ENCODE data around the gene POU2AF1. TPM values are rescaled to one million over a fixed set of nuclear protein-coding genes. Genes with fewer than 3 reads are reported as not detected.

POU2AF1 gene
- total RNA-seq, 1 experiment from 2014 or later = not detected

- no peak overlapping the region for H3K9ac ChIP-seq (ENCODE audit: low read length)
- ChIA-PET CTCF (no interaction called here), POLR2A (ENCODE audit: unreplicated experiment) (no interaction called here)
- ATAC-seq = no peak
- H3F3A ChIP-seq (ENCODE audit: low read length, unreplicated experiment) = no peaks in the 10 kb centered on the region
- H3K36me3 ChIP-seq (ENCODE audit: low read depth, low read length) = no peaks in the 10 kb centered on the region
- TF ChIP-seq EZH2phosphoT487 (IDR thresholded peaks at IDR 0.05; ENCODE audit: borderline replicate concordance, low read length) (no peak), EZH2 (IDR thresholded peaks at IDR 0.05; ENCODE audit: low read length, unreplicated experiment) (no peak), CTCF (conservative IDR thresholded peaks at IDR 0.05; ENCODE audit: low read depth, low read length) (no peak)
- no peaks in the 10 kb centered on the region for H4K20me1 ChIP-seq (ENCODE audit: low read length)
- no peak overlapping the region for H3K4me3 ChIP-seq (ENCODE audit: low read length)
- peaks cover 60% of the 10 kb centered on the region for H3K27me3 ChIP-seq (ENCODE audit: low read length)
- H3K27ac ChIP-seq (ENCODE audit: low read length) = no peak overlapping the region
- H2AFZ ChIP-seq (ENCODE audit: low read length) = no peak overlapping the region
- H3K9me2 ChIP-seq (replicated peaks; ENCODE audit: low read length) = no peaks in the 10 kb centered on the region
- H3K9me3 ChIP-seq (ENCODE audit: low read length) = no peaks in the 10 kb centered on the region
- no peaks in the 10 kb centered on the region for H3K4me1 ChIP-seq (ENCODE audit: insufficient read depth, low read length)
- BruUV-seq (replicated peaks) = no TSS peak
- intact Hi-C loops (cut with micrococcal nuclease) = no loop called here
- no peak for DNase-seq
- no peaks in the 10 kb centered on the region for H3K79me2 ChIP-seq (ENCODE audit: low read length)
- no peak overlapping the region for H3K4me2 ChIP-seq (ENCODE audit: low read length)
These were observed 20.3 kb upstream of the POU2AF1 start for GRCh38 chr11:111399187-111400031.

- TF ChIP-seq EZH2 (IDR thresholded peaks at IDR 0.05; ENCODE audit: low read length, unreplicated experiment) (no peak), CTCF (conservative IDR thresholded peaks at IDR 0.05; ENCODE audit: low read depth, low read length) (no peak), EZH2phosphoT487 (IDR thresholded peaks at IDR 0.05; ENCODE audit: borderline replicate concordance, low read length) (no peak)
- ATAC-seq = no peak
- Histone ChIP-seq H3K9ac (ENCODE audit: low read length) (no peak overlapping the region), H3K9me3 (ENCODE audit: low read length) (no peaks in the 10 kb centered on the region), H3K36me3 (ENCODE audit: low read depth, low read length) (no peaks in the 10 kb centered on the region), H3K27me3 (ENCODE audit: low read length) (peaks cover 67% of the 10 kb centered on the region), H3K4me3 (ENCODE audit: low read length) (no peak overlapping the region), H4K20me1 (ENCODE audit: low read length) (no peaks in the 10 kb centered on the region), H2AFZ (ENCODE audit: low read length) (no peak overlapping the region), H3F3A (ENCODE audit: low read length, unreplicated experiment) (no peaks in the 10 kb centered on the region), H3K4me1 (ENCODE audit: insufficient read depth, low read length) (no peaks in the 10 kb centered on the region), H3K27ac (ENCODE audit: low read length) (no peak overlapping the region), H3K4me2 (ENCODE audit: low read length) (no peak overlapping the region), H3K79me2 (ENCODE audit: low read length) (no peaks in the 10 kb centered on the region), H3K9me2 (replicated peaks; ENCODE audit: low read length) (no peaks in the 10 kb centered on the region)
- no TSS peak for BruUV-seq (replicated peaks)
- CTCF ChIA-PET = interaction anchor here (0.7 kb wide), 1 partner anchor 165 kb away, joined by 3 read pairs; no protein-coding TSS in a partner anchor
- no peak for DNase-seq
- intact Hi-C loops (cut with micrococcal nuclease) = no loop called here
- POLR2A ChIA-PET (ENCODE audit: unreplicated experiment) = no interaction called here
These were observed 18.0 kb upstream of the POU2AF1 start for GRCh38 chr11:111397034-111397433.

GRCh38 chr11:111395749-111396148 is 16.7 kb upstream of the POU2AF1 start:
- no peaks in the 10 kb centered on the region for H3K9me2 ChIP-seq (replicated peaks; ENCODE audit: low read length)
- H3K9ac ChIP-seq (ENCODE audit: low read length) = no peak overlapping the region
- no peak overlapping the region for H3K4me3 ChIP-seq (ENCODE audit: low read length)
- DNase-seq (no peak), ATAC-seq (no peak)
- intact Hi-C loops (cut with micrococcal nuclease) = no loop called here
- H3K79me2 ChIP-seq (ENCODE audit: low read length) = no peaks in the 10 kb centered on the region
- BruUV-seq (replicated peaks) = no TSS peak
- H3F3A ChIP-seq (ENCODE audit: low read length, unreplicated experiment) = no peaks in the 10 kb centered on the region
- no peak overlapping the region for H2AFZ ChIP-seq (ENCODE audit: low read length)
- no peaks in the 10 kb centered on the region for H4K20me1 ChIP-seq (ENCODE audit: low read length)
- H3K4me2 ChIP-seq (ENCODE audit: low read length) = no peak overlapping the region
- TF ChIP-seq EZH2phosphoT487 (IDR thresholded peaks at IDR 0.05; ENCODE audit: borderline replicate concordance, low read length) (no peak), EZH2 (IDR thresholded peaks at IDR 0.05; ENCODE audit: low read length, unreplicated experiment) (no peak), CTCF (conservative IDR thresholded peaks at IDR 0.05; ENCODE audit: low read depth, low read length) (no peak)
- ChIA-PET CTCF (no interaction called here), POLR2A (ENCODE audit: unreplicated experiment) (no interaction called here)
- H3K4me1 ChIP-seq (ENCODE audit: insufficient read depth, low read length) = no peaks in the 10 kb centered on the region
- no peaks in the 10 kb centered on the region for H3K36me3 ChIP-seq (ENCODE audit: low read depth, low read length)
- H3K27me3 ChIP-seq (ENCODE audit: low read length) = peaks cover 71% of the 10 kb centered on the region
- H3K9me3 ChIP-seq (ENCODE audit: low read length) = no peaks in the 10 kb centered on the region
- no peak overlapping the region for H3K27ac ChIP-seq (ENCODE audit: low read length)

Measured in PC-3 (cell line).